HG03457 (cell line): ENCODE results near the gene ROBO1.

ENCODE experiments used
- ATAC-seq: cut with Tn5 transposase; IDR thresholded peaks from one replicate; pipeline ENCODE4 v1.9.1; 2021; ENCODE audit warnings: moderate number of reproducible peaks; ENCODE audit not compliant: unreplicated experiment

ROBO1 gene

GRCh38 chr3:78823859-78824258 lies 943.9 kb downstream of the ROBO1 start:
- no peak for ATAC-seq

DNA sequence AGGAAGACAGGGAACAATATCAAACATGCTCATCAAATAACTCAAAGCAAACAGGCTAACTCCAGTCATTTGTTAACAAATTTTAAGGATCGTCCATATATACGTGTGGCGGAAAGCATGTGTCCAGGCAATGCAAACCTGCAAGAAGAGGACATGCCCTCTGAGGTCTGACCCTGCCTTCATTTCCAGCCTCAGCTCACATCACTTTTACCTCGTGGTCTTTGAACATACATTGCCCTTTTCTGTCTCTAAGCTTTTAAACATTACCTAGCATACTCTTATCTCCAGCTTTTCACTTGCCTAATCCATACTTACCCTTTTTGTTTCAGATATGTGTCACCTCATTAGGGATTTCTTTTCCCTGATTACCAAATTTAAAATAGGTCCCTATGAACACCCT lies 944.4 kb downstream of the ROBO1 start:
- no peak for ATAC-seq

GRCh38 chr3:78822726-78823125 lies 945.1 kb downstream of the ROBO1 start:
- ATAC-seq, result no peak

GRCh38 chr3:78820542-78820941 lies 947.3 kb downstream of the ROBO1 start:
- ATAC-seq, result no peak

- ATAC-seq, result no peak
These were observed 949.4 kb downstream of the ROBO1 start for GRCh38 chr3:78818161-78818985.

DNA sequence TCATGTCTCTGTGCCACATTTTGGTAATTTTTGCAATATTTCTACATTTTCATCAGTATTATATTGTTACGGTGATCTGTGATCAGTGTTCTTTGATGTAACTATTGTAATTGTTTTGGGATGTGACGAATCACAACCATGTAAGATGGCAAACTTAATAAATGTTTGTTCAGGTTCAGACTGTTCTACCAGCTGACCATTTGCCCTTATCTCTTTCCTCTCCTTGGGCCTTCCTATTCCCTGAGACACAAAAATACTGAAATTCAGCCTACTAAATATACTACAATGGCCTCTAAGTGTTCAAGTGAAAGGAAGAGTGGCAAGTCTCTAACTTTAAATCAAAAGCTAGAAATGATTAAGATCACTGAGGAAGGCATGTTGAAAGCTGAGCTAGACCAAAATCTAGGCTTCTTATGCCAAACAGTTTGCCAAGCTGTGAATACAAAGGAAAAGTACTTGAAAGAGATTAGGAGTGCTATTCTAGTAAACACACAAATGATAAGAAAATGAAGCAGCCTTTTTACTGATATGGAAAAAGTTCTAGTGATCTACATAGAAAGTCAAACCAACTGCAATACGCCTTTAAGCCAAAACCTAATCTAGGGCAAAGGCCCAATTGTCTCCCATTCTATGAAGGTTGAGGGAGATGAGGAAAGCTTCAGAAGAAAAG lies 952.8 kb downstream of the ROBO1 start:
- ATAC-seq, result no peak

DNA sequence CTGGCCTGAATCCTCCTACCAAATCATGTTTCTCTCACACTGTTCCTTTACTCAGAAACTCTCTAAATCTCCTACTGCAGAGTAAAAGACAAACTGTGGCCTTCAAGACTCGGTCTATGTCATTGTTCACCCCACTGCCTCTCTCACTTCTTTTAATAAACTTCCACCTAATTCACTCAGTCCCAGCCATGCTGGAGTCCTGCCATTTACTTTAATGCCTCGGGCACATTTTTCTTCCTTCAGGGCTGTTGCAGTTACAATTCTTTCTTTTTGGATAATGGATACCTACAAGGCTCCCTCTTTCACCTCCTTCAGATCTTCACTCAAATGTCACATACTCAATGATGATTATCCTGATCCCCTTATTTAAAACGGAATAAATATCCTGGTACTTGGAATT lies 955.6 kb downstream of the ROBO1 start:
- no peak for ATAC-seq

DNA sequence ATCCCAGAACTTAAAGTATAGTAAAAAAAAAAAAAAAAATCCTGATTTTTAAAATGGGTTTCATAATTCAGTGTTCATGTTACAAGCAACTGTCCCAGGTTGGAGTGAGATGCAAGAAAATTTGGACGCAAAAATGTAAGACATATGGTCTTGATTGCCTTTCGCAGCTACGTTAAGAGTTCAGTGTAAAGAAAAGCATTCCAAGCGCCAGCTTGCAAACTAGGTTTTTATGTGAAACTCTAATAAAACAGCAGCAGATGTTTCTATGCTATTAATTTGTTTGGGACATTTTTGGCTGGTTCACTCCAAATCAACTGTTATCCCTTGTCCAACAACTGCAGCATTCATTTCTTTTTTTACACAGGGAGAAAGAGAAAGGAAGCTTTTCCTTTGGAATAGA lies 957.8 kb downstream of the ROBO1 start:
- ATAC-seq, result no peak

- no peak for ATAC-seq
These were observed 963.4 kb downstream of the ROBO1 start for GRCh38 chr3:78804251-78805037.

DNA sequence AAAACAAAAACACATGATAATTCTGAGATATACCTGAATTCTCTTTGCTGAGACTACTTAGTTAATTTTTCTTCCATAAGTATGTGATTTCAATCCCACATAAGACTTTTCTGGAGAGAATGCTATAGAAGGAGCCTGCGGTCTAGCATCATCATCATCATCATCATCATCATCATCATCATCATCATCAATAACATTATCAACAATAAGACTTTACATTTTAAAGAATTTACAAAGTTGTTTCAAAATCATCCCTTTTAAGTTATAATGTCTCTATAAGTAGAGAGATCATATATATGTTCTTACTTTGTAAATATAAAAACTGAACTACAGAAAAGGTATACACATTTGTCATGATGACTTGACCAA lies 965.3 kb downstream of the ROBO1 start:
- ATAC-seq, result no peak

GRCh38 chr3:78801926-78802561 lies 965.8 kb downstream of the ROBO1 start:
- no peak for ATAC-seq

GRCh38 chr3:78799681-78800080 lies 968.1 kb downstream of the ROBO1 start:
- no peak for ATAC-seq

GRCh38 chr3:78798266-78798832 lies 969.4 kb downstream of the ROBO1 start:
- no peak for ATAC-seq

GRCh38 chr3:78794431-78794830 lies 973.4 kb downstream of the ROBO1 start:
- no peak for ATAC-seq

GRCh38 chr3:78792733-78793132 lies 975.1 kb downstream of the ROBO1 start:
- no peak for ATAC-seq

GRCh38 chr3:78792212-78792611 lies 975.6 kb downstream of the ROBO1 start:
- no peak for ATAC-seq

GRCh38 chr3:78791753-78792152 lies 976.0 kb downstream of the ROBO1 start:
- no peak for ATAC-seq

DNA sequence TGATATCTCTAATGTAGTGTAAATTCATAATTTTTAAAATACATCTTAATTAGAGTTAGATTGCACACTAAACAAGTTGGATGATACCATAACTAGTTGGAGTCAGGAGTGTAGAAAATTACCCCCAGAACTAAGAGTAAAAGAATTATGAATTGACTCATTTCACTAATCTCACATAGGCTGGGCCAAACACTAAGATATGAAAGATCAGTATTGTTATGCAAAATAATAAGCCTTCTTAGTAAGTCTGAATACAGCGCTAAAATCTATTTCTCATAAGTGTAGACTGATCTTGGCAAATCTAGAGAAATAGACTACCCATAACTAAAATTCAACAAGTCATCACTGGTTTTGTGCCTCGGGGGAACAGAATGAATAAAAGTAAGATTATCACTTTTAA lies 979.0 kb downstream of the ROBO1 start:
- ATAC-seq, result no peak

DNA sequence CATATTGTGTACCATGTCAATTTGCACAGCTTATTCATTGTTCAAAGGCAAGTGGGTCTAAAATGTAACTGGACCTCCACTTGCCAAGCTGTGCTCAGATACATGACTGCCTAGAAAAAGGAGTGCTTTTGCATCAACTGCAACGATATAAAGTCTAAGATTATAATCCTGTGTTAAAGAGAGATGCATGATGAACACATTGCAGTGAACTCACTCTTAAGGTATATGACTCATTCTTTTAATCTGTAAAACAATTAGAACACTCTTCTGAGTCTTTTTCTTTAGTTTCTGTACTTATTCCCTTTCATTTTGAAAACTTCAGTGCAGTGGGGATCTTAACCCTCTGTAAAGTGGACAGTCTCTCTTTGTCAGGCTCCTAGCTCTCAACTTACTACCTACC lies 982.8 kb downstream of the ROBO1 start:
- no peak for ATAC-seq

- no peak for ATAC-seq
These were observed 986.4 kb downstream of the ROBO1 start for GRCh38 chr3:78781351-78781750.
